Peyer's patch (tissue), 4 donors: Measurements from ENCODE around the gene TEX53. TPM values are rescaled to one million over a fixed set of nuclear protein-coding genes. Genes with fewer than 3 reads are reported as not detected.

Experiments used
- DNase-seq, 3 donors: peaks; one replicate each; pipeline ENCODE4 v3.0.0-alpha.2; 2017 to 2019
- H3K27ac ChIP-seq, 4 donors: fragments of 200-600 bp; sonication (generic); one replicate each; pipeline ENCODE4 v1.5.1; 2016 to 2019
- H3K27me3 ChIP-seq, 2 donors: fragments of 200-600 bp; sonication (generic); one replicate each; pipeline ENCODE4 v1.5.1; 2019
- H3K36me3 ChIP-seq, 3 donors: fragments of 200-600 bp; sonication (generic); one replicate each; pipeline ENCODE4 v1.5.1; 2016 to 2019
- H3K4me1 ChIP-seq, 4 donors: fragments of 200-600 bp; sonication (generic); one replicate each; pipeline ENCODE4 v1.5.1; 2016 to 2019
- H3K4me3 ChIP-seq, 4 donors: fragments of 200-600 bp; sonication (generic); 1 replicate in 3 of 4; 2 replicates in 1 of 4; pipeline ENCODE4 v1.5.1; 2016 to 2019; ENCODE audit warnings: mild to moderate bottlenecking in 1 of 4
- H3K9me3 ChIP-seq, 4 donors: fragments of 200-600 bp; sonication (generic); one replicate each; pipeline ENCODE4 v1.5.1; 2016 to 2019; ENCODE audit warnings: mild to moderate bottlenecking in 1 of 4
- CTCF ChIP-seq, 6 experiments: fragments of 450-650 bp in 4 of 6; fragments of 200-600 bp in 2 of 6; sonication (generic) in 1 of 6; IDR thresholded peaks; one replicate each; pipeline ENCODE4 v1.5.1; 2017 to 2019; ENCODE audit warnings: antibody characterized with exemption in 6 of 6, mild to moderate bottlenecking in 3 of 6, moderate library complexity in 1 of 6
- POLR2A ChIP-seq, 2 donors: fragments of 450-650 bp; IDR thresholded peaks; one replicate each; pipeline ENCODE4 v1.5.1; 2017; ENCODE audit warnings: antibody characterized with exemption in 2 of 2, mild to moderate bottlenecking in 2 of 2, moderate library complexity in 2 of 2
- total RNA-seq, 4 donors: library from RNA; depleted of rRNA; stranded (reverse); fragments of >200 nt; gene quantifications; one replicate each; pipeline ENCODE4 v1.1.0, GENCODE V29; 2016

TEX53 gene
- total RNA-seq, result not detected

GRCh38 chr9:114657705-114658104 is at the start of gene TEX53:
Gene TEX53 (minus strand): TSS chr9:114657805. CDS start chr9:114657774, 31 bp downstream.
- H3K9me3 ChIP-seq, result no peaks in the 10 kb centered on the region
- H3K36me3 ChIP-seq, result no peaks in the 10 kb centered on the region
- H3K27me3 ChIP-seq, result no peaks in the 10 kb centered on the region
- H3K4me3 ChIP-seq, result no peak within 1 kb of the TSS
- H3K4me1 ChIP-seq, result peaks cover 0 to 3% (median 0%) of the 10 kb centered on the region in 4 donors
- no peak for DNase-seq
- no peak within 1 kb of the TSS for H3K27ac ChIP-seq
- TF ChIP-seq CTCF (IDR thresholded peaks at IDR 0.05), result no peak
- no peak for TF ChIP-seq POLR2A (IDR thresholded peaks at IDR 0.05)

- DNase-seq, result no peak
- TF ChIP-seq CTCF (IDR thresholded peaks at IDR 0.05), result no peak
- Histone ChIP-seq H3K4me3 (no peak overlapping the region), H3K36me3 (no peaks in the 10 kb centered on the region), H3K27me3 (no peaks in the 10 kb centered on the region), H3K9me3 (no peaks in the 10 kb centered on the region), H3K4me1 (no peaks in the 10 kb centered on the region), H3K27ac (no peak overlapping the region)
Measured at GRCh38 chr9:114706711-114707110, 49.1 kb upstream of the TEX53 start.

- Histone ChIP-seq H3K36me3 (no peaks in the 10 kb centered on the region), H3K9me3 (no peaks in the 10 kb centered on the region), H3K4me3 (no peak overlapping the region), H3K4me1 (no peaks in the 10 kb centered on the region), H3K27me3 (no peaks in the 10 kb centered on the region), H3K27ac (no peak overlapping the region)
- DNase-seq, result no peak
- TF ChIP-seq POLR2A (IDR thresholded peaks at IDR 0.05) (no peak), CTCF (IDR thresholded peaks at IDR 0.05) (no peak)
Measured at GRCh38 chr9:114701988-114702387, 44.4 kb upstream of the TEX53 start.

- Histone ChIP-seq H3K27ac (no peak overlapping the region), H3K4me3 (no peak overlapping the region), H3K9me3 (no peaks in the 10 kb centered on the region), H3K27me3 (no peaks in the 10 kb centered on the region), H3K36me3 (no peaks in the 10 kb centered on the region), H3K4me1 (no peaks in the 10 kb centered on the region)
- DNase-seq, result no peak
- no peak for TF ChIP-seq POLR2A (IDR thresholded peaks at IDR 0.05)
- no peak for TF ChIP-seq CTCF (IDR thresholded peaks at IDR 0.05)
Measured at GRCh38 chr9:114697951-114698351, 40.3 kb upstream of the TEX53 start.

- no peak overlapping the region for H3K4me3 ChIP-seq
- no peaks in the 10 kb centered on the region for H3K4me1 ChIP-seq
- H3K27me3 ChIP-seq, result no peaks in the 10 kb centered on the region
- no peaks in the 10 kb centered on the region for H3K36me3 ChIP-seq
- no peaks in the 10 kb centered on the region for H3K9me3 ChIP-seq
- no peak for DNase-seq
- no peak overlapping the region for H3K27ac ChIP-seq
- TF ChIP-seq CTCF (IDR thresholded peaks at IDR 0.05) (no peak), POLR2A (IDR thresholded peaks at IDR 0.05) (no peak)
Measured at GRCh38 chr9:114696814-114697544, 39.4 kb upstream of the TEX53 start.
